Fibroblast of mammary gland (primary cell): Measurements from ENCODE around the gene PKDREJ.
"Not testable (repeated sequence)": the region's sequence is repeated elsewhere in the genome, so short reads cannot be mapped to it uniquely, and the experiment has no call there.

Experiments used
- DNase-seq: peaks from one replicate; pipeline ENCODE4 v3.0.0-alpha.2; 2010; ENCODE audit warnings: low read depth
- H3K4me3 ChIP-seq: 2 replicates; pipeline ENCODE4 v1.5.1; 2011; ENCODE audit warnings: low read depth, mild to moderate bottlenecking, low read length, moderate library complexity; ENCODE audit not compliant: control insufficient read depth
- TF ChIP-seq, protein P1 (sequence below): conservative IDR thresholded peaks from 2 replicates; pipeline ENCODE4 v1.5.1; 2011; ENCODE audit warnings: low read depth, low read length, inconsistent platforms; ENCODE audit not compliant: control insufficient read depth, insufficient read depth

The PKDREJ gene, protein sequence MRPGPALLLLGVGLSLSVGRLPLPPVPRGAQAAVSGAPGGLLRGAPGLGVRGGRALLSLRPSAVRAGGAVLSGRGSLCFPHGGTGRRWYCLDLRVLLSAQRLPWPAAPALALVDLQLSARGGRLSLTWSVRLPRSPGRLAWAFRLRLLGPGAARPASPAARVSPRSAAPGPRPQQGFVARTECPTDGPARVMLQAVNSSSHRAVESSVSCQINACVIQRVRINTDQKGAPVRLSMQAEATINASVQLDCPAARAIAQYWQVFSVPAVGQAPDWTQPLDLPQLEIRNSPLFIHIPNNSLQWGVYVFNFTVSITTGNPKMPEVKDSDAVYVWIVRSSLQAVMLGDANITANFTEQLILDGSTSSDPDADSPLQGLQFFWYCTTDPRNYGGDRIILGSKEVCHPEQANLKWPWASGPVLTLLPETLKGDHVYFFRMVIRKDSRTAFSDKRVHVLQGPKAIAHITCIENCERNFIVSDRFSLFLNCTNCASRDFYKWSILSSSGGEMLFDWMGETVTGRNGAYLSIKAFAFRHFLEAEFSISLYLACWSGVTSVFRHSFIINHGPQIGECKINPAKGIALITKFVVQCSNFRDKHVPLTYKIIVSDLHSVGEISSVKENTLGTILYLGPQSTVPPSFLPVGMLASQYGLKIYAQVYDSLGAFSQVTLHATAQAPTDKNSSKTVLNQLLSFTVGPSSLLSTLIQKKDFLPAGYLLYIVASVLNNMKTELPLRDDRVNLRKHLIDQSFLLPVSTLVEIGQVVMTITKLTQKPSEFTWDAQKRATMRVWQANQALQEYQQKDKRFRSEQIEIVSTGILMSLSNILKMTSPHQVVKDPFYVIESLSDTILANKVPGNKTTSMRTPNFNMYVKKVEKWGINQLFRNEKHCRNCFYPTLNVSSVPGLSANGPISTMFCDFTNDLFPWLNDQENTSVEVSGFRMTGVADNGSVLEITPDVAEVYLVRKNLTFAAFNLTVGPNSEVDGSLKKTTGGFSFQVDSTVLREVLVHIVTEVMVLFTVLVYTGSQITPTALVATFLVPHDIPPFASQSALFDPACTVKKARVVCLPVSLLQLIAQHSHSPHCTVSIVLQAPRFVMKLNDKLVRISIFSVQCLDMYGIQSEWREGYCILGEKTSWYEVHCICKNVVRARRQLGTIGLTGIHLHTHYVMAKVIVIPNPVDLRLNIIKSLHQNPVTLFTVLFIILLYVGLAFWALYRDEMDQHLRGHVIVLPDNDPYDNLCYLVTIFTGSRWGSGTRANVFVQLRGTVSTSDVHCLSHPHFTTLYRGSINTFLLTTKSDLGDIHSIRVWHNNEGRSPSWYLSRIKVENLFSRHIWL (N-terminal part only)

DNA sequence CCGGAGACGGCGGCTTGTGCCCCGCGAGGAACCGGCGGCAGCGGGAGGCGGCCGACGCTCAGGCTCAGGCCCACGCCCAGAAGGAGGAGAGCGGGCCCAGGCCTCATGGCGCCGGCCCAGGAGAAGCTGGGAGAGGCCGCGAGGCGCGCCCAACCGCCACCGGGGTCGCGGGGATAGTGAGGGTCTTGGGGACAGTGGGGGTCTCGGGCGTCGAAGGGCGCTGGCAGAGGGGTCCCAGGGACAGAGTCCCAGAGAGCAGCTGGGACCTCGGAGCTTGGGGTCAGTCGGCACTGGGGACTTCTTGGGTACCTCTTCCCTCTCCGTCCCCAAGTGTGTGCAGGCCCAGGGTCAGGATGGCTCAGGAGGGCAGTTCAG lies at the start of gene PKDREJ:
Gene PKDREJ, minus strand, starts transcription at position 128 of the 375 bp plus-strand sequence. Its CDS starts 21 bp downstream, at position 107.
- no peak for DNase-seq
- no peak within 1 kb of the TSS for H3K4me3 ChIP-seq
- TF ChIP-seq, protein P1, sequence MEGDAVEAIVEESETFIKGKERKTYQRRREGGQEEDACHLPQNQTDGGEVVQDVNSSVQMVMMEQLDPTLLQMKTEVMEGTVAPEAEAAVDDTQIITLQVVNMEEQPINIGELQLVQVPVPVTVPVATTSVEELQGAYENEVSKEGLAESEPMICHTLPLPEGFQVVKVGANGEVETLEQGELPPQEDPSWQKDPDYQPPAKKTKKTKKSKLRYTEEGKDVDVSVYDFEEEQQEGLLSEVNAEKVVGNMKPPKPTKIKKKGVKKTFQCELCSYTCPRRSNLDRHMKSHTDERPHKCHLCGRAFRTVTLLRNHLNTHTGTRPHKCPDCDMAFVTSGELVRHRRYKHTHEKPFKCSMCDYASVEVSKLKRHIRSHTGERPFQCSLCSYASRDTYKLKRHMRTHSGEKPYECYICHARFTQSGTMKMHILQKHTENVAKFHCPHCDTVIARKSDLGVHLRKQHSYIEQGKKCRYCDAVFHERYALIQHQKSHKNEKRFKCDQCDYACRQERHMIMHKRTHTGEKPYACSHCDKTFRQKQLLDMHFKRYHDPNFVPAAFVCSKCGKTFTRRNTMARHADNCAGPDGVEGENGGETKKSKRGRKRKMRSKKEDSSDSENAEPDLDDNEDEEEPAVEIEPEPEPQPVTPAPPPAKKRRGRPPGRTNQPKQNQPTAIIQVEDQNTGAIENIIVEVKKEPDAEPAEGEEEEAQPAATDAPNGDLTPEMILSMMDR, result no peak

DNA sequence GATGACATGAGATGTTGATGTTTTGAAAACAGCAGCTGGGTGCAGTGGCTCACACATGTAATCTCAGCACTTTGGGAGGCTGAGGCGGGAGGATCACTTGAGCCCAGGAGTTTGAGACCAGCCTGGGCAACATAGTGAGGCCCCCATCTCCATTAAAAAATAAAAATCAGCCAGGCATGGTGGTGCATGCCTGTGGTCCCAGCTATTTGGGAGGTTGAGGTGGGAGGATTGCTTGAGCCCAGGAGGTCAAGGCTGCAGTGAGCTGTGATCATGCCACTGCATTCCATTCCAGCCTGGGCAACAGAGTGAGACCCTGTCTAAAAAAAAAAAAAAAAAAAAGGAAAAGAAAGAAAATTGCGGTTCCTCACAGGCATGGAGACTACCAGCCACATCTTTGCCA lies 49.7 kb upstream of the PKDREJ start:
- not testable (repeated sequence) for DNase-seq

DNA sequence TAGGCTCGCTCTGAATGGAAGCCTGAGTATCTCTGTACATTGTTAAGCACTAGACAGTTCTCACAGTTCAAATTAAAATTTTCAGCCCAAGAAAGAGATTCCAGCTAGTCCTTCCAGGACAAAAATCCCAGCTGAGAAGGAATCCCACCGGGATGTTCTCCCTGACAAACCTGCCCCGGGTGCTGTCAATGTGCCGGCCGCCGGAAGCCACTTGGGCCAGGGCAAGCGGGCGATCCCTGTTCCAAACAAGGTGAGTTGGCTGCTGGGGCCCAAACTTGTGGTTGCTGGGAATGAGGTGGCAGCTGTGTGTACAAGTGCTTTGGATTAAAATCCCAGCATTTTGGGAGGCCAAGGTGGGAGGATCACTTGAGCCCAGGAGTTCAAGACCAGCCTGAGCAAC lies 48.9 kb upstream of the PKDREJ start:
- DNase-seq, result no peak
- H3K4me3 ChIP-seq, result no peak overlapping the region
- TF ChIP-seq, protein P1, result no peak

More for the DNA sequence above, 49.7 kb upstream of the PKDREJ start:
- not testable (repeated sequence) for H3K4me3 ChIP-seq

DNA sequence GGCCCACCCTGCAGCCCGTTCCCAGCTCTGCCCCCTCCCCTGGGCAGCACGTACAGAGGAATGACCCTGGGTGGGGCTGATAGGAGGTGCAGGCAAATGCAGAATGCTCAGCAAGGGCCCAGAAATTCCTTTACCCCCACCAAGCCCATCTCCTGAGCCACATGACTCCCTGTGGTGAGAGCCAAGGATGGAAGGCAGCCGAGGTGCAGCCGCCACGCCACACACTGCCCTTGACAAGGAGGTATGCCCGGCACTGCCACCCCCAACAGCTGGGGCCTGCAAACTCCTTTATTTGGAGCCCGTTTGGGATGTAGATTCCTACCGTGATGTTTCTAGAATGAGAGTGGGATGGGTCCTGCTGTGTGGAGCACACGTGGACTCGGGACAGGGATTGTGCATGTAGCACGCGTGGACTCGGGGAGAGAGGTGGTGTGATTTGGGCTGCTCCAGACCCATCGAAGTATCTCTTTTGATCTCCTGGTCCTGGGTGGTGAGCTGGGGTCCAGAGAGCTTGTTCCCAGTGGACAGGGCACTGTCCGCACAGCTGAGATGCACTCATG lies 46.5 kb upstream of the PKDREJ start:
- TF ChIP-seq, protein P1, result no peak
- H3K4me3 ChIP-seq, result no peak overlapping the region
- no peak for DNase-seq

DNA sequence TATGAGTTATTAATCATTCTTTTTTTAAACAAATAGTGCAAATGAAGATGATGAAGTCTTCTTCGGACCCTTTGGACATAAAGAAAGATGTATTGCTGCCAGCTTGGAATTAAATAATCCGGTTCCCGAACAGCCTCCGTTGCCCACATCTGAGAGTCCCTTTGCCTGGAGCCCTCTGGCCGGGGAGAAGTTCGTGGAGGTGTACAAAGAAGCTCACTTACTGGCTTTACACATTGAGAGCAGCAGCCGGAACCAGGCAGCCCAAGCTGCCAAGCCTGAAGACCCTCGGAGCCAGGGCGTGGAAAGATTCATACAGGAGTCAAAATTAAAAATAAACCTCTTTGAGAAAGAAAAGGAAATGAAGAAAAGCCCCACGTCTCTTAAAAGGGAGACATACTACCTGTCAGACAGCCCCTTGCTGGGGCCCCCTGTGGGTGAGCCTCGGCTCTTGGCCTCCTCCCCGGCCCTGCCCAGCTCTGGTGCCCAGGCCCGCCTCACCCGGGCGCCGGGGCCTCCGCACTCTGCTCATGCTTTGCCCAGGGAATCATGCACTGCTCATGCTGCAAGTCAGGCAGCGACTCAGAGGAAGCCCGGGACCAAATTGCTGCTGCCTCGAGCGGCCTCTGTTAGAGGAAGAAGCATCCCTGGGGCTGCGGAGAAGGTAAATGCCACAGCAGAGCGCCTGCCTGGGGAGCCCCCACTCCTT lies 45.3 kb upstream of the PKDREJ start:
- TF ChIP-seq, protein P1, result no peak
- no peak for DNase-seq
- no peak overlapping the region for H3K4me3 ChIP-seq

DNA sequence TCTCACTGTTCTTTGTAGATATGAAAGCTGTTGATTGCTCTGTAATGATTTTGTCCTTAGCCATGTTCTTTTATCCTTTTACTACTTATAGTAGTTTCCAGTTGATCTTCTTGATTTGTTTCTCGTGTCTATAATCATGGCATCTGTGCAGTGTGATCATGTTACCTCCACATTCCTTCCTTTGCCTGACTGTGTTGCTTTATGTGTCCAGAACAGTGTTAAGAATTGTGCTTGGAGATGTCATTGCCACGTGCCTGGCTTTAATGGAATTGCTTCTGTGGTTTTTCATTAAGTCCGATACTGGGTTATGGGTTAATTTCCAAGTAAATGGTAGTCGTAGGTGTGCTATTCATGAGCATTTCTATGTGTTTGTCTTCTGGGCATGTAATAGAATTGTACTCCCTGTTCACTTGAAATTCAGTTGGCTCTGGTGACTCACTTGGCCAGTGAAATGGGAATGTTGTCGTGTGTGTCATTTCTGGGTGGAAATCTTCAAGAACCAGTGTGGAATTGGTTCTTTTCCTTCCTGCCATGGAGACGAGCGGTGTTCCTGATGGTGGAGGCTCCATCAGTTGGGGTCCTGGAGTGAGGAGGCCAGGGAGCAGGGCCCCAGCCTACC lies 40.3 kb upstream of the PKDREJ start:
- TF ChIP-seq, protein P1, result no peak

More for the DNA sequence above, 40.3 kb upstream of the PKDREJ start:
- H3K4me3 ChIP-seq, result no peak overlapping the region
- DNase-seq, result peak; percentile 43
